ENCODE measurements around the gene SLC9A1. TPM values are rescaled to one million over a fixed set of nuclear protein-coding genes. Genes with fewer than 3 reads are reported as not detected.
"Not testable (repeated sequence)": the region's sequence is repeated elsewhere in the genome, so short reads cannot be mapped to it uniquely, and the experiment has no call there.

Gene SLC9A1
- total RNA-seq = 10 to 100 TPM; 22.9 to 30.4 TPM

GRCh38 chr1:27154991-27155781, at the start of gene SLC9A1:
SLC9A1 (minus strand) TSS chr1:27155125; CDS start chr1:27154334, 791 bp downstream.
- intact Hi-C loops (cut with DNase I) = loop anchor here (5.0 kb wide), 1 partner anchor 38 kb away; no protein-coding TSS in a partner anchor
- peak within 1 kb of the TSS; percentile 87 to 90 for H3K27ac ChIP-seq
- DNase-seq (ENCODE audit: low spot score) = peak; percentile 92
- peak; percentile 29 to 86 (median 65) for TF ChIP-seq CTCF (IDR thresholded peaks at IDR 0.05)
- peak; percentile 84 for TF ChIP-seq POLR2AphosphoS5 (IDR thresholded peaks at IDR 0.05)
- peak; percentile 96 for TF ChIP-seq POLR2A (IDR thresholded peaks at IDR 0.05)
- H3K4me1 ChIP-seq (replicated peaks) = peaks cover 34% of the 10 kb centered on the region
- H3K9me3 ChIP-seq = no peaks in the 10 kb centered on the region
- no peaks in the 10 kb centered on the region for H3K27me3 ChIP-seq (replicated peaks; ENCODE audit: insufficient read depth)
- no peaks in the 10 kb centered on the region for H3K36me3 ChIP-seq
- 2% methylated on average over 37 of the region's 40 CpGs for WGBS
- peak within 1 kb of the TSS; percentile 72 to 75 for H3K4me3 ChIP-seq

GRCh38 chr1:27203946-27204345, 49.0 kb upstream of the SLC9A1 start:
- no peak for TF ChIP-seq POLR2AphosphoS5 (IDR thresholded peaks at IDR 0.05)
- no peak for TF ChIP-seq CTCF (IDR thresholded peaks at IDR 0.05)
- TF ChIP-seq POLR2A (IDR thresholded peaks at IDR 0.05) = no peak
- no peaks in the 10 kb centered on the region for H3K4me1 ChIP-seq (replicated peaks)
- H3K9me3 ChIP-seq = no peaks in the 10 kb centered on the region
- no peak overlapping the region for H3K27ac ChIP-seq
- WGBS = 95% methylated on average over 1 of the region's 1 CpG
- intact Hi-C loops (cut with DNase I) = no loop called here
- no peak overlapping the region for H3K4me3 ChIP-seq
- no peaks in the 10 kb centered on the region for H3K36me3 ChIP-seq
- H3K27me3 ChIP-seq (replicated peaks; ENCODE audit: insufficient read depth) = no peaks in the 10 kb centered on the region
- no peak for DNase-seq (ENCODE audit: low spot score)

- intact Hi-C loops (cut with DNase I) = no loop called here
- Histone ChIP-seq H3K9me3 (no peaks in the 10 kb centered on the region), H3K27ac (no peak overlapping the region), H3K4me1 (replicated peaks) (no peaks in the 10 kb centered on the region), H3K27me3 (replicated peaks; ENCODE audit: insufficient read depth) (no peaks in the 10 kb centered on the region), H3K36me3 (no peaks in the 10 kb centered on the region), H3K4me3 (no peak overlapping the region)
- no peak for TF ChIP-seq CTCF (IDR thresholded peaks at IDR 0.05)
- TF ChIP-seq POLR2A (IDR thresholded peaks at IDR 0.05) = no peak
- no peak for TF ChIP-seq POLR2AphosphoS5 (IDR thresholded peaks at IDR 0.05)
- 94% methylated on average over 24 of the region's 24 CpGs for WGBS
- no peak for DNase-seq (ENCODE audit: low spot score)
These were observed 46.4 kb upstream of the SLC9A1 start for GRCh38 chr1:27201295-27201694.

- no peaks in the 10 kb centered on the region for H3K27me3 ChIP-seq (replicated peaks; ENCODE audit: insufficient read depth)
- H3K36me3 ChIP-seq = no peaks in the 10 kb centered on the region
- intact Hi-C loops (cut with DNase I) = no loop called here
- no peak overlapping the region for H3K4me3 ChIP-seq
- DNase-seq (ENCODE audit: low spot score) = no peak
- 100% methylated on average over 1 of the region's 1 CpG for WGBS
- no peaks in the 10 kb centered on the region for H3K4me1 ChIP-seq (replicated peaks)
- no peaks in the 10 kb centered on the region for H3K9me3 ChIP-seq
- H3K27ac ChIP-seq = no peak overlapping the region
- TF ChIP-seq CTCF (IDR thresholded peaks at IDR 0.05) = no peak
- no peak for TF ChIP-seq POLR2AphosphoS5 (IDR thresholded peaks at IDR 0.05)
- TF ChIP-seq POLR2A (IDR thresholded peaks at IDR 0.05) = no peak
These were observed 38.3 kb upstream of the SLC9A1 start for GRCh38 chr1:27193194-27193593.

- no peak for DNase-seq (ENCODE audit: low spot score)
- intact Hi-C loops (cut with DNase I) = no loop called here
- H3K4me3 ChIP-seq = no peak overlapping the region
- H3K27ac ChIP-seq = no peak overlapping the region
- 79% methylated on average over 8 of the region's 8 CpGs for WGBS
- no peaks in the 10 kb centered on the region for H3K9me3 ChIP-seq
- no peaks in the 10 kb centered on the region for H3K36me3 ChIP-seq
- TF ChIP-seq POLR2AphosphoS5 (IDR thresholded peaks at IDR 0.05) (no peak), CTCF (IDR thresholded peaks at IDR 0.05) (no peak), POLR2A (IDR thresholded peaks at IDR 0.05) (no peak)
- no peaks in the 10 kb centered on the region for H3K4me1 ChIP-seq (replicated peaks)
- H3K27me3 ChIP-seq (replicated peaks; ENCODE audit: insufficient read depth) = no peaks in the 10 kb centered on the region
These were observed 37.2 kb upstream of the SLC9A1 start for GRCh38 chr1:27192039-27192529.

GRCh38 chr1:27184665-27185064, 29.7 kb upstream of the SLC9A1 start:
- H3K27ac ChIP-seq; H3K4me3 ChIP-seq; H3K4me1 ChIP-seq (replicated peaks); intact Hi-C loops (cut with DNase I); DNase-seq (ENCODE audit: low spot score); H3K27me3 ChIP-seq (replicated peaks; ENCODE audit: insufficient read depth); H3K36me3 ChIP-seq; H3K9me3 ChIP-seq: not testable (repeated sequence)
- WGBS = 83% methylated on average over 3 of the region's 3 CpGs
